Natural killer cell (primary cell): ENCODE data around the gene UGT1A6. TPM values are rescaled to one million over a fixed set of nuclear protein-coding genes. Genes with fewer than 3 reads are reported as not detected.

Experiments used
- ATAC-seq, 3 donors: fragments of 150-1000 bp in 2 of 3; fragments of 200-7000 bp in 1 of 3; cut with Tn5 transposase; 1 replicate in 1 of 3; 2 replicates in 2 of 3; pipeline ENCODE4 v1.10.0; 2021; ENCODE audit warnings: mild to moderate bottlenecking in 2 of 3, moderate library complexity in 2 of 3
- DNase-seq, 2 donors: peaks; one replicate each; pipeline versions ENCODE4 v3.0.0 to v3.0.0-alpha.2; 2013 to 2021; ENCODE audit warnings: mixed read lengths in 1 of 2
- H3K27ac ChIP-seq: one replicate; pipeline ENCODE4 v1.5.1; 2013; ENCODE audit warnings: mild to moderate bottlenecking, low read length
- H3K27me3 ChIP-seq: one replicate; pipeline ENCODE4 v1.6.1; 2013; ENCODE audit warnings: low read length; ENCODE audit not compliant: control insufficient read depth, insufficient read depth
- H3K36me3 ChIP-seq: one replicate; pipeline ENCODE4 v1.6.1; 2013; ENCODE audit warnings: low read length; ENCODE audit not compliant: control insufficient read depth, insufficient read depth
- H3K4me1 ChIP-seq: one replicate; pipeline ENCODE4 v1.6.1; 2013; ENCODE audit warnings: low read length; ENCODE audit not compliant: control insufficient read depth, insufficient read depth
- H3K4me3 ChIP-seq: one replicate; pipeline ENCODE4 v1.5.1; 2013; ENCODE audit warnings: low read length
- H3K9me3 ChIP-seq: one replicate; pipeline ENCODE4 v1.6.1; 2013; ENCODE audit warnings: low read length; ENCODE audit not compliant: control insufficient read depth, insufficient read depth
- H3K27ac Mint-ChIP-seq, 2 donors: one replicate each; pipeline ENCODE4 v1.8.0; 2022; ENCODE audit warnings: mild to moderate bottlenecking in 2 of 2, mixed read lengths in 2 of 2, moderate library complexity in 1 of 2
- H3K27me3 Mint-ChIP-seq, 2 donors: one replicate each; pipeline ENCODE4 v1.8.0; 2022; ENCODE audit warnings: low read depth in 2 of 2, mixed read lengths in 2 of 2
- H3K36me3 Mint-ChIP-seq: one replicate; pipeline ENCODE4 v1.8.0; 2022; ENCODE audit warnings: mixed read lengths
- H3K4me1 Mint-ChIP-seq, 2 donors: one replicate each; pipeline ENCODE4 v1.8.0; 2022; ENCODE audit warnings: mixed read lengths in 2 of 2
- H3K4me3 Mint-ChIP-seq: one replicate; pipeline ENCODE4 v1.8.0; 2022; ENCODE audit warnings: mild to moderate bottlenecking, moderate library complexity, mixed read lengths
- H3K9me3 Mint-ChIP-seq, 2 donors: one replicate each; pipeline ENCODE4 v1.8.0; 2022; ENCODE audit warnings: mixed read lengths in 2 of 2
- WGBS: methylation state at CpG from one replicate; pipeline ENCODE4 v1.1.7; 2013; ENCODE audit warnings: missing lambda C conversion rate; ENCODE audit not compliant: insufficient coverage; 5-methylcytosine and 5-hydroxymethylcytosine counted together
- intact Hi-C: fragments of 100-400 bp; cut with micrococcal nuclease; formaldehyde crosslinking; loops from one replicate; pipeline ENCODE4 v1.14.2; 2022
- total RNA-seq, 4 donors: library from RNA; stranded (reverse); fragments of 120-200 nt in 1 of 4; gene quantifications; one replicate each; pipeline versions ENCODE4 v1.2.3 to v1.2.4, GENCODE V29; 2013 to 2022
- TF ChIP-seq, protein P1 (sequence below): fragments of 200-600 bp; IDR thresholded peaks from one replicate; pipeline ENCODE4 v1.8.0; 2022; ENCODE audit warnings: antibody characterized with exemption

UGT1A6 gene
- total RNA-seq, 3 donors from 2014 or later (not counting 1 experiment from before 2014, with no cell fraction given): not detected

DNA sequence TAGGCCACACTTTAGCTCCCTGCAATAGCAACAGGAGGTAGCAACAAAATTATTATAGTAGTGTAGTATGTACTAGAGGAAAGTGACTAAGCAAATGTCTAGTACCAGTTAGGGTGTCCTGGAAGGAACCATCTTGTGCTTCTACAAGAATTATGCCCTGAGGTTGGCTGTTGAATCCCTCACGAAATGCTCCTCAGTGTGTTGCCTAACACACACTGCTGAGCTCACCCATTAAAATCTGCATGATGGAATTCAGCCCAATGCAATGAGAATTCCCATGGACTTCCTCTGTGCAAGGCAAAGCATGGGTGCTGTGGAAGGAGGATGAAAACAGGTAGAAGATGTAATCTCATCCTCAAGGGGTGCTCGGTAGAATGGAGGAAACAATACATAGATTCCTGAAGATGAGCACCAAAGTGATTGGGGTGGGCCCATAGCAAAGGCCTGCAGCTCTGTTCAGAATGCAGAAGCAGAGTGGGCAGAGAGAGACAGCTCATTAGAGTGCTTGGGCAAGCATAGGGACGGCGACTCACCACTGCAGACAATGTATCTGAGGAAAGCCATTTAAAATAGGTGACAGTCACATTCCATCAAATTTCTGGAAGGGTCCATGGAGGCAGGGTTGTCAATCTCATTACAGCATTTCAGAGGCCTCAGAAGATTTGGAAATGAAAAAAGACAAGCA, 12.2 kb upstream of the UGT1A6 start:
- no peaks in the 10 kb centered on the region for H3K9me3 Mint-ChIP-seq
- H3K4me3 Mint-ChIP-seq: no peak overlapping the region
- peaks cover 5 to 22% of the 10 kb centered on the region in 2 donors for H3K27me3 Mint-ChIP-seq
- DNase-seq (no peak), ATAC-seq (no peak)
- TF ChIP-seq, protein P1, sequence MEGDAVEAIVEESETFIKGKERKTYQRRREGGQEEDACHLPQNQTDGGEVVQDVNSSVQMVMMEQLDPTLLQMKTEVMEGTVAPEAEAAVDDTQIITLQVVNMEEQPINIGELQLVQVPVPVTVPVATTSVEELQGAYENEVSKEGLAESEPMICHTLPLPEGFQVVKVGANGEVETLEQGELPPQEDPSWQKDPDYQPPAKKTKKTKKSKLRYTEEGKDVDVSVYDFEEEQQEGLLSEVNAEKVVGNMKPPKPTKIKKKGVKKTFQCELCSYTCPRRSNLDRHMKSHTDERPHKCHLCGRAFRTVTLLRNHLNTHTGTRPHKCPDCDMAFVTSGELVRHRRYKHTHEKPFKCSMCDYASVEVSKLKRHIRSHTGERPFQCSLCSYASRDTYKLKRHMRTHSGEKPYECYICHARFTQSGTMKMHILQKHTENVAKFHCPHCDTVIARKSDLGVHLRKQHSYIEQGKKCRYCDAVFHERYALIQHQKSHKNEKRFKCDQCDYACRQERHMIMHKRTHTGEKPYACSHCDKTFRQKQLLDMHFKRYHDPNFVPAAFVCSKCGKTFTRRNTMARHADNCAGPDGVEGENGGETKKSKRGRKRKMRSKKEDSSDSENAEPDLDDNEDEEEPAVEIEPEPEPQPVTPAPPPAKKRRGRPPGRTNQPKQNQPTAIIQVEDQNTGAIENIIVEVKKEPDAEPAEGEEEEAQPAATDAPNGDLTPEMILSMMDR: no peak
- H3K27ac Mint-ChIP-seq: no peak overlapping the region
- intact Hi-C loops: no loop called here
- H3K4me1 ChIP-seq: no peaks in the 10 kb centered on the region
- no peaks in the 10 kb centered on the region for H3K27me3 ChIP-seq
- no peak overlapping the region for H3K27ac ChIP-seq
- H3K4me3 ChIP-seq: no peak overlapping the region
- H3K4me1 Mint-ChIP-seq: no peaks in the 10 kb centered on the region
- WGBS: 91% methylated on average over 4 of the region's 4 CpGs
- no peaks in the 10 kb centered on the region for H3K36me3 Mint-ChIP-seq
- no peaks in the 10 kb centered on the region for H3K36me3 ChIP-seq
- no peaks in the 10 kb centered on the region for H3K9me3 ChIP-seq

- Histone ChIP-seq H3K27ac (no peak within 1 kb of the TSS), H3K9me3 (no peaks in the 10 kb centered on the region), H3K36me3 (no peaks in the 10 kb centered on the region), H3K4me3 (no peak within 1 kb of the TSS), H3K4me1 (no peaks in the 10 kb centered on the region), H3K27me3 (no peaks in the 10 kb centered on the region)
- WGBS: 95% methylated on average over 4 of the region's 5 CpGs
- TF ChIP-seq, protein P1: no peak
- Mint-ChIP-seq H3K4me3 (no peak within 1 kb of the TSS), H3K27me3 (peaks cover 4 to 24% of the 10 kb centered on the region in 2 donors), H3K27ac (no peak within 1 kb of the TSS), H3K4me1 (no peaks in the 10 kb centered on the region), H3K36me3 (no peaks in the 10 kb centered on the region), H3K9me3 (no peaks in the 10 kb centered on the region)
- intact Hi-C loops: no loop called here
- peak in 1 of 3 donors; percentile 10 for ATAC-seq
- no peak for DNase-seq
Observed at GRCh38 chr2:233681521-233682099, 11.1 kb upstream of the UGT1A6 start, which contains the start of gene UGT1A7. Gene UGT1A7 (plus strand): TSS chr2:233681901. CDS start chr2:233681938, 37 bp downstream.

DNA sequence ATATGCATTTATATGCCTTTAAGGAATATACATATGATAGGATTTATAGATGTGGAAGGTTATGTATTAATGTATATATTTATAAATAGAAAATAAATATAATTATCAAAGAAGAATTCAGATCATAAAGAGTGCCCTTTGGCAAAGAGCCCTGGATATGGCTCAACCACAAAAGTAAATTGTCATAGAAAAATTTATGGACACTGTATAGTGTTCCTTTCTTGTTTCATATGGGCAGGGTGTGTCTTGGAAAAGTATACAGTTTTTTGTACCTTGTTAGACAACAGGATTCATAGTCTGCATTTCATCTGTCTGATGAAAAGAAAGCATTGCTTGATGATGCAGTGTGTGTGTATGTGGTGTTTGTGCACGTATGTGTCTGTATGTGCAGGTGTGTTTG, 8.1 kb upstream of the UGT1A6 start:
- WGBS: 92% methylated on average over 1 of the region's 1 CpG
- Histone ChIP-seq H3K4me3 (no peak overlapping the region), H3K27ac (no peak overlapping the region), H3K9me3 (no peaks in the 10 kb centered on the region), H3K36me3 (no peaks in the 10 kb centered on the region), H3K4me1 (no peaks in the 10 kb centered on the region), H3K27me3 (no peaks in the 10 kb centered on the region)
- ATAC-seq (no peak), DNase-seq (no peak)
- H3K4me3 Mint-ChIP-seq: no peak overlapping the region
- H3K36me3 Mint-ChIP-seq: no peaks in the 10 kb centered on the region
- intact Hi-C loops: no loop called here
- TF ChIP-seq, protein P1: no peak
- no peaks in the 10 kb centered on the region for H3K9me3 Mint-ChIP-seq
- peaks cover 11 to 38% of the 10 kb centered on the region in 2 donors for H3K27me3 Mint-ChIP-seq
- no peak overlapping the region for H3K27ac Mint-ChIP-seq
- no peaks in the 10 kb centered on the region for H3K4me1 Mint-ChIP-seq
